ENCODE measurements around the gene CDK16. TPM values are rescaled to one million over a fixed set of nuclear protein-coding genes. Genes with fewer than 3 reads are reported as not detected.
A peak's percentile ranks its signal among the peaks of the same experiment; 100 is the strongest.

CDK16 gene
- total RNA-seq, 4 donors from 2014 or later = 51.9 to 87.1 (median 65.4) TPM

- no peaks in the 10 kb centered on the region for H3K27me3 ChIP-seq
- peaks cover 0 to 10% (median 3%) of the 10 kb centered on the region in 4 donors for H3K4me1 ChIP-seq
- H3K27ac ChIP-seq (replicated peaks in 1 of 4) = no peak overlapping the region
- 85% methylated on average over 25 of the region's 27 CpGs for WGBS
- peaks cover 7 to 59% (median 53%) of the 10 kb centered on the region in 4 donors for H3K36me3 ChIP-seq
- H3K4me3 ChIP-seq = no peak overlapping the region
- intact Hi-C loops (cut with DNase I) = no loop called here
- DNase-seq (ENCODE audit: extremely low spot score) = no peak
- TF ChIP-seq EP300 (IDR thresholded peaks at IDR 0.05) = no peak
- no peak for TF ChIP-seq POLR2A (IDR thresholded peaks at IDR 0.05; ENCODE audit: low read depth)
- TF ChIP-seq, protein P1, sequence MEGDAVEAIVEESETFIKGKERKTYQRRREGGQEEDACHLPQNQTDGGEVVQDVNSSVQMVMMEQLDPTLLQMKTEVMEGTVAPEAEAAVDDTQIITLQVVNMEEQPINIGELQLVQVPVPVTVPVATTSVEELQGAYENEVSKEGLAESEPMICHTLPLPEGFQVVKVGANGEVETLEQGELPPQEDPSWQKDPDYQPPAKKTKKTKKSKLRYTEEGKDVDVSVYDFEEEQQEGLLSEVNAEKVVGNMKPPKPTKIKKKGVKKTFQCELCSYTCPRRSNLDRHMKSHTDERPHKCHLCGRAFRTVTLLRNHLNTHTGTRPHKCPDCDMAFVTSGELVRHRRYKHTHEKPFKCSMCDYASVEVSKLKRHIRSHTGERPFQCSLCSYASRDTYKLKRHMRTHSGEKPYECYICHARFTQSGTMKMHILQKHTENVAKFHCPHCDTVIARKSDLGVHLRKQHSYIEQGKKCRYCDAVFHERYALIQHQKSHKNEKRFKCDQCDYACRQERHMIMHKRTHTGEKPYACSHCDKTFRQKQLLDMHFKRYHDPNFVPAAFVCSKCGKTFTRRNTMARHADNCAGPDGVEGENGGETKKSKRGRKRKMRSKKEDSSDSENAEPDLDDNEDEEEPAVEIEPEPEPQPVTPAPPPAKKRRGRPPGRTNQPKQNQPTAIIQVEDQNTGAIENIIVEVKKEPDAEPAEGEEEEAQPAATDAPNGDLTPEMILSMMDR (IDR thresholded peaks at IDR 0.05) = no peak
- TF ChIP-seq POLR2AphosphoS5 (IDR thresholded peaks at IDR 0.05) = no peak
- H3K9me3 ChIP-seq = no peaks in the 10 kb centered on the region
Observed at GRCh38 chrX:47186096-47186740, 32.3 kb upstream of the CDK16 start.

DNA sequence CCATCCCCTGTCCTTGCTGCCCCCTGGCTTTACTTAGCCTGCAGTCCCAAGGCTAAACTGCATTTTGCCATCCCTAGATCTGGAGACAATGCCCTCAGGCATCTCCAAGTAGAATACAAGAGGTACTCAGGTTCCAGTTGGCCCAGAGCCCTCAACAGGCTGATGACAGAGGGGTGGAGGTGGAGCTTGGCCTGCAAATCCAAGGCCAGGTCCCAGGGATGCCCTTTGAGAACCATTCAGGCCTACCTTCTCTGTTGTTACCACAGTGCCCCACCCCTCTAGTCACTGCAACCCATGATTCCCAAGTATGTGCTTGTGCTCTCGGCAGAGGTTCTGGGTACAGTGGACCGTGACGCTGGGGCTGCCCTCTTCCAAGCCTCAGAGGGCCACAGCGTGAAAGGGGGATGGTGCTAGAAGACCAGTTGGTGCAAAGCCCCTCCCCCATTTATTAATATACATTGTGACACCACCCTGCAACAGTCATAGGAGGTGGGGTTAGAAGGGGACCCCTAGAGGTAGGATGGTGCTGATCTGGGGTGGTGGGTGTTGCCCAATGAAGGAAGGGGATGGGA lies 31.3 kb upstream of the CDK16 start:
- Histone ChIP-seq H3K4me1 (peaks cover 3 to 19% (median 11%) of the 10 kb centered on the region in 4 donors), H3K4me3 (no peak overlapping the region), H3K27ac (replicated peaks in 1 of 4) (no peak overlapping the region), H3K9me3 (no peaks in the 10 kb centered on the region), H3K36me3 (peaks cover 3 to 50% (median 43%) of the 10 kb centered on the region in 4 donors), H3K27me3 (no peaks in the 10 kb centered on the region)
- no peak for DNase-seq (ENCODE audit: extremely low spot score)
- no peak for TF ChIP-seq POLR2AphosphoS5 (IDR thresholded peaks at IDR 0.05)
- no peak for TF ChIP-seq EP300 (IDR thresholded peaks at IDR 0.05)
- TF ChIP-seq, protein P1 (IDR thresholded peaks at IDR 0.05) = no peak
- no peak for TF ChIP-seq POLR2A (IDR thresholded peaks at IDR 0.05; ENCODE audit: low read depth)
- intact Hi-C loops (cut with DNase I) = no loop called here
- WGBS = 87% methylated on average over 4 of the region's 4 CpGs

- Histone ChIP-seq H3K4me3 (no peak overlapping the region), H3K27me3 (no peaks in the 10 kb centered on the region), H3K4me1 (peaks cover 15 to 34% (median 19%) of the 10 kb centered on the region in 4 donors), H3K27ac (replicated peaks in 1 of 4) (no peak overlapping the region), H3K9me3 (no peaks in the 10 kb centered on the region), H3K36me3 (peaks cover 0 to 24% (median 21%) of the 10 kb centered on the region in 4 donors)
- 55% methylated on average over 15 of the region's 19 CpGs for WGBS
- TF ChIP-seq EP300 (IDR thresholded peaks at IDR 0.05) (no peak), POLR2A (IDR thresholded peaks at IDR 0.05; ENCODE audit: low read depth) (no peak), POLR2AphosphoS5 (IDR thresholded peaks at IDR 0.05) (no peak)
- TF ChIP-seq, protein P1 (IDR thresholded peaks at IDR 0.05) = no peak
- intact Hi-C loops (cut with DNase I) = loop anchor here (10.0 kb wide), 1 partner anchor 835 kb away; no protein-coding TSS in a partner anchor
- DNase-seq (ENCODE audit: extremely low spot score) = no peak
Observed at GRCh38 chrX:47189906-47190305, 28.6 kb upstream of the CDK16 start.

DNA sequence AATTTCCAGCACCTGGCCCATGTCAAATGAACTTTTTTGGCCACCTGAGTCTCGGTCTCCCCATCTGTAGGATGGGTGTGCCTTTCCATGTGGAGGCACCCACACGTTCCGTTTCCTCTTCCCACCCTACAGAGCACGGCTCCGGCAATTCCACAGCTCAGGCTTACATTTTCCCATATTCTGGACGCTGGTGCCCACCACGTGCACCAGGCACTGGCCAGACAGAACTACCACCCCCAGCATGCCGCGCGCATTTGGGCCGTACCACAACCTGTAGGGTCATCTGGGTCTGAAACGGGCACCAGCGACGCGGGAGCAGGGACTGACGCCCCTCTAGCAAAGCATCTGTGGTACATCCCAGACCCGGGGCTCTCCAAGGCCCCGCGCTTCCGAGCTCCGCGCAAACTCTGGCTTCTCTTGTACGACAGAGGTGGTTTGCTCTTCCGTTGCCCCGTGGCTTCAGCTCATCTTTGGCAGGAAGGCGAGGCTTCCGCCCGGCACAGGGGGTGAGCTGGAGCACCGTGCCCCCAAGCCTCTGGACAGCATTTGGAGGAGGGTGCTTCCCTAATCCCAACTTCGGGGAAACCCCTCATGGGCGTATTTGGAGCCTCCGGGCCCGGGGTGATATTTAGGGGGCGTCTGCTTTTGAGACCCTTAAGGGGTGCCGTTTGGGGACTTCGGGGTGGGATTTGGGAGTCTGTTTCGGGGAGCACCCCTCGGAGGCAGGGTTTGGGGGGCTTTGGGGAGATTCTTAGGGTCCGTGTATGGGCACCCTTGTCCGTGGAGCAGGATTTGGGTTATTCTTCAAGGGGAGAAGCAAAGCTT lies 27.8 kb upstream of the CDK16 start:
- DNase-seq (ENCODE audit: extremely low spot score) = peak; percentile 94
- H3K27me3 ChIP-seq = no peaks in the 10 kb centered on the region
- H3K36me3 ChIP-seq = peaks cover 0 to 16% (median 14%) of the 10 kb centered on the region in 4 donors
- WGBS = 25% methylated on average over 26 of the region's 40 CpGs
- intact Hi-C loops (cut with DNase I) = loop anchor here (10.0 kb wide), 1 partner anchor 834 kb away; no protein-coding TSS in a partner anchor
- peaks cover 22 to 41% (median 27%) of the 10 kb centered on the region in 4 donors for H3K4me1 ChIP-seq
- TF ChIP-seq EP300 (IDR thresholded peaks at IDR 0.05) = no peak
- peak; percentile 75 to 82 for TF ChIP-seq POLR2AphosphoS5 (IDR thresholded peaks at IDR 0.05)
- TF ChIP-seq, protein P1 (IDR thresholded peaks at IDR 0.05) = no peak
- H3K9me3 ChIP-seq = no peaks in the 10 kb centered on the region
- peak overlapping the region; percentile 54 to 67 (median 58) for H3K4me3 ChIP-seq
- H3K27ac ChIP-seq (replicated peaks in 1 of 4) = peak overlapping the region; percentile 50 to 68 (median 62)
